Testis (tissue), 2 donors: ENCODE results near the gene CLIP4.
A peak's percentile ranks its signal among the peaks of the same experiment; 100 is the strongest.

Experiments
- POLR2A ChIP-seq: fragments of 450-650 bp; IDR thresholded peaks from one replicate; pipeline ENCODE4 v1.6.1; 2017; ENCODE audit warnings: antibody characterized with exemption, mild to moderate bottlenecking, moderate library complexity
- TF ChIP-seq, protein P1 (sequence below), 3 experiments: fragments of 450-650 bp in 2 of 3; fragments of 200-600 bp in 1 of 3; sonication (generic) in 1 of 3; IDR thresholded peaks; one replicate each; pipeline ENCODE4 v1.5.1; 2016 to 2019; ENCODE audit warnings: antibody characterized with exemption in 3 of 3, mild to moderate bottlenecking in 2 of 3, moderate library complexity in 1 of 3

- TF ChIP-seq POLR2A, result no peak
- TF ChIP-seq, protein P1, sequence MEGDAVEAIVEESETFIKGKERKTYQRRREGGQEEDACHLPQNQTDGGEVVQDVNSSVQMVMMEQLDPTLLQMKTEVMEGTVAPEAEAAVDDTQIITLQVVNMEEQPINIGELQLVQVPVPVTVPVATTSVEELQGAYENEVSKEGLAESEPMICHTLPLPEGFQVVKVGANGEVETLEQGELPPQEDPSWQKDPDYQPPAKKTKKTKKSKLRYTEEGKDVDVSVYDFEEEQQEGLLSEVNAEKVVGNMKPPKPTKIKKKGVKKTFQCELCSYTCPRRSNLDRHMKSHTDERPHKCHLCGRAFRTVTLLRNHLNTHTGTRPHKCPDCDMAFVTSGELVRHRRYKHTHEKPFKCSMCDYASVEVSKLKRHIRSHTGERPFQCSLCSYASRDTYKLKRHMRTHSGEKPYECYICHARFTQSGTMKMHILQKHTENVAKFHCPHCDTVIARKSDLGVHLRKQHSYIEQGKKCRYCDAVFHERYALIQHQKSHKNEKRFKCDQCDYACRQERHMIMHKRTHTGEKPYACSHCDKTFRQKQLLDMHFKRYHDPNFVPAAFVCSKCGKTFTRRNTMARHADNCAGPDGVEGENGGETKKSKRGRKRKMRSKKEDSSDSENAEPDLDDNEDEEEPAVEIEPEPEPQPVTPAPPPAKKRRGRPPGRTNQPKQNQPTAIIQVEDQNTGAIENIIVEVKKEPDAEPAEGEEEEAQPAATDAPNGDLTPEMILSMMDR (IDR thresholded peaks at IDR 0.05), result peak; percentile 51 to 61 (median 58)
These were observed 81.9 kb downstream of the CLIP4 start for GRCh38 chr2:29196792-29197788.
